ENCODE data around the gene NT5DC3.

DNA sequence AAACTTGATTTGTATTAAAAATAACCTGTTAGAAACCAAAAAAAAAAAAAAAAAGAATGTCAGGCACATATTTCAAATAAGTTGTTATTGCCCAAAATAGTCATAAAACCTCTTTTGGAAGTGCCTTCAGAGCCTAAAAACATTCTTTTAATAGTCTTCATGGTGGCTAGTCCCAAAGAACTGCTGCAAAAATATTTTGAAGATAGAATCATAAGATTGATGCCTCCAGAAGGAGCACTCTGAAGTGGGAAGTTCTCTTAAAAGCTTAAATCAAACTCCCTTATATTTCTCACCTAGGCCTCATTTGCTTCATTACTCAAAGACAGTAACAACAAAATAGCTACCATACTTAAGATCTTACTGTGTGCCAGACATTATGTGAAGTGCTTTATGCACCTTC is 27.2 kb upstream of the NT5DC3 start:
- TF ChIP-seq GABPB2 (CRISPR knock-in tag; conservative IDR thresholded peaks at IDR 0.05) (no peak), MAFG (tag; conservative IDR thresholded peaks at IDR 0.05) (no peak), ZNF239 (CRISPR knock-in tag; IDR thresholded peaks at IDR 0.05) (no peak), JUNB (CRISPR knock-in tag; conservative IDR thresholded peaks at IDR 0.05) (no peak), MCM2 (IDR thresholded peaks at IDR 0.05; ENCODE audit: low read depth) (no peak)
- TF ChIP-seq, protein P1, sequence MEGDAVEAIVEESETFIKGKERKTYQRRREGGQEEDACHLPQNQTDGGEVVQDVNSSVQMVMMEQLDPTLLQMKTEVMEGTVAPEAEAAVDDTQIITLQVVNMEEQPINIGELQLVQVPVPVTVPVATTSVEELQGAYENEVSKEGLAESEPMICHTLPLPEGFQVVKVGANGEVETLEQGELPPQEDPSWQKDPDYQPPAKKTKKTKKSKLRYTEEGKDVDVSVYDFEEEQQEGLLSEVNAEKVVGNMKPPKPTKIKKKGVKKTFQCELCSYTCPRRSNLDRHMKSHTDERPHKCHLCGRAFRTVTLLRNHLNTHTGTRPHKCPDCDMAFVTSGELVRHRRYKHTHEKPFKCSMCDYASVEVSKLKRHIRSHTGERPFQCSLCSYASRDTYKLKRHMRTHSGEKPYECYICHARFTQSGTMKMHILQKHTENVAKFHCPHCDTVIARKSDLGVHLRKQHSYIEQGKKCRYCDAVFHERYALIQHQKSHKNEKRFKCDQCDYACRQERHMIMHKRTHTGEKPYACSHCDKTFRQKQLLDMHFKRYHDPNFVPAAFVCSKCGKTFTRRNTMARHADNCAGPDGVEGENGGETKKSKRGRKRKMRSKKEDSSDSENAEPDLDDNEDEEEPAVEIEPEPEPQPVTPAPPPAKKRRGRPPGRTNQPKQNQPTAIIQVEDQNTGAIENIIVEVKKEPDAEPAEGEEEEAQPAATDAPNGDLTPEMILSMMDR (IDR thresholded peaks at IDR 0.05 in 2 of 3, conservative IDR thresholded peaks at IDR 0.05 in 1 of 3; ENCODE audit: insufficient read depth in 2 of 3, low read depth in 1 of 3, low read length in 3 of 3): no peak
